22Rv1 (cell line): ENCODE results near the gene PRR29.

Source experiments
- CTCF ChIP-seq: fragments of 450-650 bp; IDR thresholded peaks from 2 replicates; pipeline ENCODE4 v1.5.1; 2017; ENCODE audit warnings: mild to moderate bottlenecking
- ZFX ChIP-seq: fragments of 450-650 bp; IDR thresholded peaks from 2 replicates; pipeline ENCODE4 v1.6.1; 2017; ENCODE audit warnings: antibody characterized with exemption, borderline replicate concordance

GRCh38 chr17:64004903-64005733 lies 7.0 kb downstream of the PRR29 start:
- TF ChIP-seq CTCF (no peak), ZFX (no peak)
